ENCODE results near the gene RGS6.

Gene RGS6

GRCh38 chr14:72558721-72559120 lies 626.5 kb downstream of the RGS6 start:
- DNase-seq = no peak

- DNase-seq = no peak
Measured at GRCh38 chr14:72559202-72559601, 627.0 kb downstream of the RGS6 start.

- no peak for DNase-seq
Measured at GRCh38 chr14:72559669-72560255, 627.5 kb downstream of the RGS6 start.

GRCh38 chr14:72560331-72560730 lies 628.1 kb downstream of the RGS6 start:
- DNase-seq = no peak

GRCh38 chr14:72560889-72561493 lies 628.8 kb downstream of the RGS6 start:
- DNase-seq = no peak

GRCh38 chr14:72562300-72562699 lies 630.1 kb downstream of the RGS6 start:
- DNase-seq = no peak

GRCh38 chr14:72563676-72564075 lies 631.4 kb downstream of the RGS6 start:
- no peak for DNase-seq

GRCh38 chr14:72565149-72565559 lies 632.9 kb downstream of the RGS6 start:
- DNase-seq = no peak

- no peak for DNase-seq
Measured at GRCh38 chr14:72565917-72566316, 633.7 kb downstream of the RGS6 start.

- DNase-seq = no peak
Measured at GRCh38 chr14:72567226-72567625, 635.0 kb downstream of the RGS6 start.

GRCh38 chr14:72568296-72568992 lies 636.2 kb downstream of the RGS6 start:
- DNase-seq = no peak

GRCh38 chr14:72573725-72574417 lies 641.6 kb downstream of the RGS6 start:
- no peak for DNase-seq

- DNase-seq = no peak
Measured at GRCh38 chr14:72574715-72575114, 642.5 kb downstream of the RGS6 start.

GRCh38 chr14:72576258-72576657 lies 644.0 kb downstream of the RGS6 start:
- no peak for DNase-seq

- DNase-seq = no peak
Measured at GRCh38 chr14:72577521-72577920, 645.3 kb downstream of the RGS6 start.

GRCh38 chr14:72578514-72578913 lies 646.3 kb downstream of the RGS6 start:
- DNase-seq = no peak

GRCh38 chr14:72582582-72582981 lies 650.4 kb downstream of the RGS6 start:
- no peak for DNase-seq

GRCh38 chr14:72583316-72584272 lies 651.4 kb downstream of the RGS6 start:
- DNase-seq = no peak

GRCh38 chr14:72588521-72588920 lies 656.3 kb downstream of the RGS6 start:
- no peak for DNase-seq

- DNase-seq = no peak
Measured at GRCh38 chr14:72589652-72590051, 657.4 kb downstream of the RGS6 start.

GRCh38 chr14:72590577-72590976 lies 658.3 kb downstream of the RGS6 start:
- DNase-seq = peak in 2 of 5 experiments; percentile 19 to 59

GRCh38 chr14:72591391-72591790 lies 659.2 kb downstream of the RGS6 start:
- no peak for DNase-seq
